ENCODE data around the gene PDLIM3. TPM values are rescaled to one million over a fixed set of nuclear protein-coding genes. Genes with fewer than 3 reads are reported as not detected.

PDLIM3 gene
- polyA plus RNA-seq, 3 donors = not detected

DNA sequence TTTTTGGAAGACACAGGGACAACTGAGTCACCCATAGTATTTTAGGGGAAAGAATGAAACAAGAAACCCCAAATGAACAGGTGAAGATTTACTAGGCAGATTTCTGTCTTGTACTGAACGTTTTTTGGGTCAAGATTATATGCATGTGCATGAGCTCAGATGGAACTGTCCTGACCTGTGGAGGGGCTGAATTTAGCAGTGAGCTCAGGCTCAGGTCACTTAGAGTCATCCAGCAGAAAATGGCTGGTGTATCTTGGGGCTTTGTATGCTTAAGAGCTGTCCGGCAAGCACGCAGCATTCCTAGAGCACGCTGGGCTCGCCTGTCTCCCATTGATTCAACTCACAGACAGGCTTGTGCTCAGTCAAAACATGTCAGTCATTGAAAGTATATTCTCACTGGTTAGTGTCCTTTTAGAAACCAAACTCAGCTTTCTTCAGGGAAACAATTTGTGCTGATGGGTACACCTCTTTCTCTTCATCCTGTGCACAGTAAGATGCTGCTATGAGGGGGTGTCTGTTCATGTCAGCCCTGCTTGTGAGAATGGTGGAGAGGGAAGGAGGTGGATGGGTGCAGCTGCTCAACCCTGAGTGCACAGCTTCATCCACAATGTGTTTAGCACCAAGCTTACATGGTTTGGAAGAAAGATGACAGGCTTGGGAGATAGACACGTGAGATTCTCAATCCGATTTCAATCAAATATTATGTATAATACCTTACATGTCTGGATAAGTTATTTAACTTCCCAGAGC is 47.5 kb upstream of the PDLIM3 start:
- H3K27ac ChIP-seq (ENCODE audit: low read depth in 1 of 2, low read length in 2 of 2) = no peak overlapping the region
- peaks cover 25 to 41% (median 31%) of the 10 kb centered on the region in 3 donors for H3K27me3 Mint-ChIP-seq (ENCODE audit: low read depth in 3 of 3)
- DNase-seq = no peak
- TF ChIP-seq, protein P1, sequence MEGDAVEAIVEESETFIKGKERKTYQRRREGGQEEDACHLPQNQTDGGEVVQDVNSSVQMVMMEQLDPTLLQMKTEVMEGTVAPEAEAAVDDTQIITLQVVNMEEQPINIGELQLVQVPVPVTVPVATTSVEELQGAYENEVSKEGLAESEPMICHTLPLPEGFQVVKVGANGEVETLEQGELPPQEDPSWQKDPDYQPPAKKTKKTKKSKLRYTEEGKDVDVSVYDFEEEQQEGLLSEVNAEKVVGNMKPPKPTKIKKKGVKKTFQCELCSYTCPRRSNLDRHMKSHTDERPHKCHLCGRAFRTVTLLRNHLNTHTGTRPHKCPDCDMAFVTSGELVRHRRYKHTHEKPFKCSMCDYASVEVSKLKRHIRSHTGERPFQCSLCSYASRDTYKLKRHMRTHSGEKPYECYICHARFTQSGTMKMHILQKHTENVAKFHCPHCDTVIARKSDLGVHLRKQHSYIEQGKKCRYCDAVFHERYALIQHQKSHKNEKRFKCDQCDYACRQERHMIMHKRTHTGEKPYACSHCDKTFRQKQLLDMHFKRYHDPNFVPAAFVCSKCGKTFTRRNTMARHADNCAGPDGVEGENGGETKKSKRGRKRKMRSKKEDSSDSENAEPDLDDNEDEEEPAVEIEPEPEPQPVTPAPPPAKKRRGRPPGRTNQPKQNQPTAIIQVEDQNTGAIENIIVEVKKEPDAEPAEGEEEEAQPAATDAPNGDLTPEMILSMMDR (IDR thresholded peaks at IDR 0.05) = no peak
- intact Hi-C loops (cut with micrococcal nuclease) = no loop called here
- H3K9ac ChIP-seq (ENCODE audit: insufficient read depth, low read length, poor library complexity, severe bottlenecking) = no peak overlapping the region
- no peak overlapping the region for H3K4me3 ChIP-seq (replicated peaks in 1 of 3; ENCODE audit: low read depth in 2 of 3, low read length in 3 of 3)
- H3K4me3 Mint-ChIP-seq = no peak overlapping the region
- H3K4me1 ChIP-seq (ENCODE audit: control insufficient read depth in 1 of 2, insufficient read depth in 2 of 2, low read length in 2 of 2) = no peaks in the 10 kb centered on the region
- H3K4me1 Mint-ChIP-seq = peaks cover 3% of the 10 kb centered on the region
- H3K36me3 ChIP-seq (replicated peaks in 1 of 2; ENCODE audit: control insufficient read depth in 1 of 2, insufficient read depth in 2 of 2, low read length in 2 of 2) = no peaks in the 10 kb centered on the region
- no peaks in the 10 kb centered on the region for H3K79me2 ChIP-seq (ENCODE audit: insufficient read depth, low read length)
- H3K27me3 ChIP-seq (ENCODE audit: control insufficient read depth in 2 of 2, insufficient read depth in 2 of 2, low read length in 2 of 2) = peaks cover 21 to 33% of the 10 kb centered on the region in 2 donors
- 84% methylated on average over 5 of the region's 7 CpGs for WGBS (ENCODE audit: insufficient coverage)
- H4K20me1 ChIP-seq (ENCODE audit: insufficient read depth, low read length) = no peaks in the 10 kb centered on the region
- no peak overlapping the region for H3K4me2 ChIP-seq (replicated peaks; ENCODE audit: extremely low read depth, low read length, poor library complexity, severe bottlenecking)
- H3K36me3 Mint-ChIP-seq = no peaks in the 10 kb centered on the region
- H3K9me3 Mint-ChIP-seq = peaks cover 0 to 6% (median 3%) of the 10 kb centered on the region in 7 donors
- no peak overlapping the region for H3K27ac Mint-ChIP-seq
- no peaks in the 10 kb centered on the region for H3K9me3 ChIP-seq (replicated peaks in 1 of 2; ENCODE audit: control insufficient read depth in 1 of 2, insufficient read depth in 1 of 2, low read length in 2 of 2)
- H2AFZ ChIP-seq (ENCODE audit: insufficient read depth, low read depth, low read length, poor library complexity, severe bottlenecking) = no peak overlapping the region

DNA sequence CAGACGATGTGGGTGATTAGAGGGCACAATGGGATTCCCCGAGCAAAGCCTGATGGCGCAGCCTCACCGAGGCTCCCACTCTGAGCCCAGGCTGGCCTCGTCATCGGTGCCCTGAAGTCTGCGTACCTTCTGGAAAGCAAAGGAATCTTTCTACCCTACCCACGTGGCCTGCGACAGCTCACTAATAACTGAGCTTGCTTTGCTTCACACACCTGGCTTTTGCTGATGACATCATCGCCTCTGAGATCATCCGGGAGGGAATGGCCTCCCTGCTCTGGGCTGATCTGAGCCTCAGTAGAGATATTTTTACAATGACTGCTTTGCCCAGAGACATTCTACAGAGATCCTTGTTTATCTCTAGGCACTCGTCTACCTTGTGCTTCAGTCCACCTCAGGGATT is 45.4 kb upstream of the PDLIM3 start:
- H3K4me1 Mint-ChIP-seq = no peaks in the 10 kb centered on the region
- Histone ChIP-seq H3K4me2 (replicated peaks; ENCODE audit: extremely low read depth, low read length, poor library complexity, severe bottlenecking) (no peak overlapping the region), H3K4me3 (replicated peaks in 1 of 3; ENCODE audit: low read depth in 2 of 3, low read length in 3 of 3) (no peak overlapping the region), H3K27me3 (ENCODE audit: control insufficient read depth in 2 of 2, insufficient read depth in 2 of 2, low read length in 2 of 2) (peaks cover 2 to 12% of the 10 kb centered on the region in 2 donors), H3K9me3 (replicated peaks in 1 of 2; ENCODE audit: control insufficient read depth in 1 of 2, insufficient read depth in 1 of 2, low read length in 2 of 2) (no peaks in the 10 kb centered on the region), H3K79me2 (ENCODE audit: insufficient read depth, low read length) (no peaks in the 10 kb centered on the region), H3K4me1 (ENCODE audit: control insufficient read depth in 1 of 2, insufficient read depth in 2 of 2, low read length in 2 of 2) (no peaks in the 10 kb centered on the region), H3K36me3 (replicated peaks in 1 of 2; ENCODE audit: control insufficient read depth in 1 of 2, insufficient read depth in 2 of 2, low read length in 2 of 2) (no peaks in the 10 kb centered on the region), H4K20me1 (ENCODE audit: insufficient read depth, low read length) (no peaks in the 10 kb centered on the region), H3K27ac (ENCODE audit: low read depth in 1 of 2, low read length in 2 of 2) (no peak overlapping the region), H2AFZ (ENCODE audit: insufficient read depth, low read depth, low read length, poor library complexity, severe bottlenecking) (no peak overlapping the region), H3K9ac (ENCODE audit: insufficient read depth, low read length, poor library complexity, severe bottlenecking) (no peak overlapping the region)
- peaks cover 0 to 3% (median 0%) of the 10 kb centered on the region in 7 donors for H3K9me3 Mint-ChIP-seq
- H3K27ac Mint-ChIP-seq = no peak overlapping the region
- TF ChIP-seq, protein P1 (IDR thresholded peaks at IDR 0.05) = no peak
- no peak overlapping the region for H3K4me3 Mint-ChIP-seq
- 96% methylated on average over 10 of the region's 12 CpGs for WGBS (ENCODE audit: insufficient coverage)
- H3K27me3 Mint-ChIP-seq (ENCODE audit: low read depth in 3 of 3) = peaks cover 5 to 24% (median 14%) of the 10 kb centered on the region in 3 donors
- no peak for DNase-seq
- intact Hi-C loops (cut with micrococcal nuclease) = no loop called here
- H3K36me3 Mint-ChIP-seq = no peaks in the 10 kb centered on the region

All from CD14-positive monocyte (primary cell).